ENCODE measurements around the gene AP1B1. TPM values are rescaled to one million over a fixed set of nuclear protein-coding genes. Genes with fewer than 3 reads are reported as not detected.

The AP1B1 gene
- total RNA-seq, 1 donor from 2014 or later, result 119 TPM

DNA sequence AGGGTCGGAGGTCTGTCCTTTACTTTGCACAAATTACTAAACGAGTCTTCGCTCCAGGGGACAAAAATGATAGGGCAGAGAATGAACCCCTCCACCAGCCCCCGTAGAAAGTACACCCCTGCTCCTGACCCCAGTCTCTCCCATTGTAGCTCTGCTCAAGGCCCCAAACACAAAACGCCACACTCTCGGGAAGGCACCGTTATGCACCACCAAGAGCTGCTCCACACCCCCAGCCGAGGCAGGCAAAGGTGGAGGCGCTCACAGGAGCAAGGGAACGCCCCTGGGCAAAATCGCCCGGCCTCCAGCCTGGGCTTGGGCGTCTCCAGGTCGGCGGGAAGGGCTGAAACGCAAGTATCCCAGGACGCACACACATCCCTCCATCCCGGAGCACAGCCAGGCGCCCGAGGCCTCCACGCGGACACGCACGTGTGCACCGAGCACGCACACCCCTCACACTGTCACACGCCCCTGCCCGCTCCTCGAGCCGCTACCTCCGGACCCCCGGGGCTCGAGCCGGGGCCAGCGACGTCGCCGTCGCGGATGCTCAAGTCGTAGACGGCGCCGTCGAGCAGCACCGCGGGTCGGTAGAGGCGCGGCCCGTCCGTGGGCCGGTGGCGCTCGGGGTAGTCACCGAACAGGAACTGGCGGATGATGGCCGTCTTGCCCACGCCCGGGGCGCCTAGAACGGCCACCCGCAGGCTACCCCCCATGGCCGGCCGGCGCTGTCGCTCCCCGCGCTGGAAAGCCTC lies 73.7 kb downstream of the AP1B1 start:
- peak in 1 of 2 donors; percentile 19 for DNase-seq (ENCODE audit: low read depth in 2 of 2)

- DNase-seq (ENCODE audit: low read depth in 2 of 2), result no peak
Measured at GRCh38 chr22:29313576-29314466, 74.5 kb downstream of the AP1B1 start.

GRCh38 chr22:29313126-29313575 lies 75.2 kb downstream of the AP1B1 start:
- DNase-seq (ENCODE audit: low read depth in 2 of 2), result peak; percentile 51 to 82

DNA sequence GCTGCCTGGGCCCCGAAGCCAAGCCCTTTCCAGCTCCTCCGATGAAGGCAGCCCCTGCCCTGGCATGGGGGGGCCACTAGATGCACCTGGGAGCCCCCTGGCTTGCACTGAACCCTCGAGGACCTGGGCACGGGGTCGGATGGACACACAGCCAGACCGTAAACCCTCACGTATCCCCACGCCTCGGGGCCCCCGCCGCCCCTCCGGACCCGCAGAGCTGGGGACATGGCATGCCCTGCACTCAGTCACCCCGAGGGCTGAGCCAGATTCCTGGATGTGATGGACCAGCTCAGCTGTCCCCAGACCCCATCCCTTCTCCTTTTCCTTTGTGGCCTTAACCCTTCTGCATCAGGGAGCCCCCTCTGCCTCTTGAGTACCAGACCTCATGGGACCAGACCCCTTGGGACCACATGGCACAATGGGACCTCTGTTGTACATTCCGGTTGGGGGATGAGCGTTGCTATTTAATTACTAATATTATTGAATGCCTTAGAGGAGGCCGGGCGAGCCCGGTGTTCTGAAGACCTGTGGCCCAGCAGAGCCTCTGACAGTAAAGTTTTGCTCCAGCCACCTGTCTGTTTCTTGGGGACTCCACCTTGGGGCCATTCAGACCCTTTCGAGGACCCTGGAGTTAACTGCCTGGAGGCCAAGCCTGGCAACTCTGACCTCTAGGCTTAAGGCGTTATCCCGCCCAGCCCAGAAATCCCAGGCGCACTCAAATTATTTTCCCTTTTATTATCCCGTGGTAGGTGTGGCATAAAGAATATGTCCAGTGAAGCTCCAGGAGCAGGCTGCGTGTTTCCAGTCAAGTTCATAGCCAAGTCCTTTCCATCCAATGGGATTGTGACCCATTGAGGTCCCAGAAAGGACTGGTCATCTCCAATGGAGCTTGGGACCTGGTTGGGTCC lies 75.9 kb downstream of the AP1B1 start:
- no peak for DNase-seq (ENCODE audit: low read depth in 2 of 2)

GRCh38 chr22:29311464-29312217 lies 76.7 kb downstream of the AP1B1 start:
- DNase-seq (ENCODE audit: low read depth in 2 of 2), result no peak

- peak; percentile 99 for DNase-seq (ENCODE audit: low read depth in 2 of 2)
Measured at GRCh38 chr22:29310863-29311339, 77.5 kb downstream of the AP1B1 start.

- DNase-seq (ENCODE audit: low read depth in 2 of 2), result peak in 1 of 2 donors; percentile 21
Measured at GRCh38 chr22:29310065-29310862, 78.1 kb downstream of the AP1B1 start.

GRCh38 chr22:29309332-29310064 lies 78.9 kb downstream of the AP1B1 start:
- peak; percentile 47 to 65 for DNase-seq (ENCODE audit: low read depth in 2 of 2)

GRCh38 chr22:29308791-29309262 lies 79.5 kb downstream of the AP1B1 start:
- peak; percentile 60 to 85 for DNase-seq (ENCODE audit: low read depth in 2 of 2)

DNA sequence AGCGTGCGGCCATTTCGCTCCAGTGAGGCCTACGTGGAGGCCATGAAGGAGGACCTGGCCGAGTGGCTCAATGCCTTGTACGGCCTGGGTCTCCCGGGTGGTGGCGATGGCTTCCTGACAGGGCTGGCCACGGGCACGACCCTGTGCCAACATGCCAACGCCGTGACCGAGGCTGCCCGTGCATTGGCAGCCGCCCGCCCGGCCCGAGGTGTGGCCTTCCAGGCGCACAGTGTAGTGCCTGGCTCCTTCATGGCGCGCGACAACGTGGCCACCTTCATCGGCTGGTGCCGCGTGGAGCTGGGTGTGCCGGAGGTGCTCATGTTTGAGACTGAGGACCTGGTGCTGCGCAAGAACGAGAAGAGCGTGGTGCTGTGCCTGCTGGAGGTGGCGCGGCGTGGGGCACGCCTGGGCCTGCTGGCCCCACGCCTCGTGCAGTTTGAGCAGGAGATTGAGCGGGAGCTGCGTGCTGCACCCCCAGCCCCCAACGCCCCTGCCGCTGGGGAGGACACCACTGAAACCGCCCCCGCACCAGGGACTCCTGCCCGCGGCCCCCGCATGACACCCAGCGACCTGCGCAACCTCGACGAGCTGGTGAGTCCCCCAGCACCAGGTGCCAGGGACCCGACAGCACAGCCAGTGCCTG lies 80.1 kb downstream of the AP1B1 start:
- DNase-seq (ENCODE audit: low read depth in 2 of 2), result peak; percentile 11 to 17

DNA sequence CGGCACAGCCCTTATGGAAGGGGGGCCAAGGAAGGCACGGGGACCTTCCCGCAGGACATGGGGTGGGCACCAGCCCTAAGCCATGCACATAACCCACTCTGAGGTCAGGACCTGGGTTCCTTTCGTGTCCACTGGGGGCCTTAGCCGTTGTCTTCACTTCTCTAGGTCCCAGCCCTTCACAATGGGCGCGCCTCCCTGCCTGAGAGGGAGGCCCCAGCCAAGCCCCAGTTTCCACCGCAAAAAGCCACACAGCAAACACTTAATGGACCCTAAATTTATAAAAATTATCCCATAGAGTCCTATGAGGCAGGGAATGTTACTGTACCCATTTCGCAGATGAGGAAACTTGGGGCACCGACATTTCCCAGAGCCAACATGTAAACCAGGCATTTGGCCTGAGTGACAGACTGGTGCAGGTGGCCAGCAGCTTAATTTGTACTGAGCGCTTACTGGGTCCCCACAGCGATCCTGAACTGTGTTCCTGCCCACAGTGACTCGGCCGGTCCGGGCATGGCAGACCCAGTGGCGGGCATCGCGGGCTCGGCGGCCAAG lies 80.7 kb downstream of the AP1B1 start:
- DNase-seq (ENCODE audit: low read depth in 2 of 2), result peak in 1 of 2 donors; percentile 34

- DNase-seq (ENCODE audit: low read depth in 2 of 2), result peak; percentile 68 to 76
Measured at GRCh38 chr22:29306835-29307595, 81.4 kb downstream of the AP1B1 start.

GRCh38 chr22:29306175-29306834 lies 82.1 kb downstream of the AP1B1 start, which contains the start of gene GAS2L1:
Gene GAS2L1, plus strand, starts transcription at chr22:29306650. Its CDS starts 1,456 bp downstream, at chr22:29308106.
- peak; percentile 88 to 91 for DNase-seq (ENCODE audit: low read depth in 2 of 2)

- no peak for DNase-seq (ENCODE audit: low read depth in 2 of 2)
Measured at GRCh38 chr22:29305836-29306174, 82.6 kb downstream of the AP1B1 start.

- no peak for DNase-seq (ENCODE audit: low read depth in 2 of 2)
Measured at GRCh38 chr22:29302681-29303465, 85.5 kb downstream of the AP1B1 start.

DNA sequence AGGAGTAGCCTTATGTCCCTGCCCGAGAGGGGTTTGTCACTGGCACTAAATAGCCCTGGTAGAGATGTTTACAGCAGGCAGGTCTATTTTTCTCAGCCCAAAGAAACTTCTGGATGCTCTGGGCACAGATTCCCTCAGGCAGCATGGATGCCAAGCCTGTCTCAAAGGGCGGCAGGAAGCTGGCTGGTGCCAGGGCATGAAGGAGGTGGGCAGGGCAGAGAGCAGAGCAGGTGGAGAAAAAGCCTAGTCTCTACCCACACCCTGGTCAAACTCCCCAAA lies 86.0 kb downstream of the AP1B1 start:
- no peak for DNase-seq (ENCODE audit: low read depth in 2 of 2)
